HEK293T (cell line): ENCODE measurements around the gene PCDHA10.
"Not testable (repeated sequence)": the region's sequence is repeated elsewhere in the genome, so short reads cannot be mapped to it uniquely, and the experiment has no call there.

Experiments
- CTCF ChIA-PET: fragments of 350-600 bp; formaldehyde crosslinking; extraction: SDS; loops from one replicate; lab custom pipeline; 2021; ENCODE audit warnings: antibody characterized with exemption, inconsistent platforms; lab: Yijun Ruan, JAX
- POLR2A ChIA-PET: fragments of 350-600 bp; formaldehyde crosslinking; extraction: SDS; loops from one replicate; lab custom pipeline; 2020; ENCODE audit warnings: antibody characterized with exemption, inconsistent platforms; lab: Yijun Ruan, JAX
- DNase-seq: peaks from one replicate; pipeline ENCODE4 v3.0.0; 2012; ENCODE audit warnings: mixed read lengths; ENCODE audit errors: extremely low spot score
- ARNT ChIP-seq: fragments of 450-650 bp; IDR thresholded peaks from 2 replicates; pipeline ENCODE4 v1.6.1; 2017; ENCODE audit warnings: mild to moderate bottlenecking
- BHLHE40 ChIP-seq: fragments of 450-650 bp; IDR thresholded peaks from 2 replicates; pipeline ENCODE4 v1.6.1; 2016; ENCODE audit warnings: mild to moderate bottlenecking, moderate library complexity, borderline replicate concordance
- CTBP1 ChIP-seq: fragments of 450-650 bp; IDR thresholded peaks from 2 replicates; pipeline ENCODE4 v1.6.1; 2016; ENCODE audit warnings: borderline replicate concordance
- ELF4 ChIP-seq: fragments of 450-650 bp; IDR thresholded peaks from 2 replicates; pipeline ENCODE4 v1.6.1; 2017; ENCODE audit warnings: antibody characterized with exemption
- FOXA1 ChIP-seq: fragments of 450-650 bp; IDR thresholded peaks from 2 replicates; pipeline ENCODE4 v1.6.1; 2016; ENCODE audit warnings: mild to moderate bottlenecking
- FOXK2 ChIP-seq: fragments of 450-650 bp; IDR thresholded peaks from 2 replicates; pipeline ENCODE4 v1.6.1; 2016; ENCODE audit warnings: mild to moderate bottlenecking
- FOXM1 ChIP-seq: fragments of 450-650 bp; IDR thresholded peaks from 2 replicates; pipeline ENCODE4 v1.6.1; 2017; ENCODE audit warnings: mild to moderate bottlenecking, borderline replicate concordance
- HDGF ChIP-seq: fragments of 450-650 bp; IDR thresholded peaks from 2 replicates; pipeline ENCODE4 v1.6.1; 2017; ENCODE audit warnings: antibody characterized with exemption, borderline replicate concordance
- L3MBTL2 ChIP-seq: fragments of 450-650 bp; conservative IDR thresholded peaks from 2 replicates; pipeline ENCODE4 v1.6.1; 2016; ENCODE audit warnings: mild to moderate bottlenecking
- LEF1 ChIP-seq: fragments of 450-650 bp; IDR thresholded peaks from 2 replicates; pipeline ENCODE4 v1.6.1; 2017; ENCODE audit warnings: mild to moderate bottlenecking, borderline replicate concordance
- NFRKB ChIP-seq: fragments of 450-650 bp; IDR thresholded peaks from 2 replicates; pipeline ENCODE4 v1.6.1; 2016; ENCODE audit warnings: mild to moderate bottlenecking, moderate library complexity
- PKNOX1 ChIP-seq: fragments of 450-650 bp; IDR thresholded peaks from 2 replicates; pipeline ENCODE4 v1.6.1; 2016
- SP1 ChIP-seq: fragments of 450-650 bp; IDR thresholded peaks from 2 replicates; pipeline ENCODE4 v1.6.1; 2017
- SUZ12 ChIP-seq: fragments of 450-650 bp; IDR thresholded peaks from 2 replicates; pipeline ENCODE4 v1.6.1; 2016; ENCODE audit warnings: mild to moderate bottlenecking
- TARDBP ChIP-seq: fragments of 450-650 bp; IDR thresholded peaks from 2 replicates; pipeline ENCODE4 v1.6.1; 2016
- ZNF384 ChIP-seq: fragments of 450-650 bp; IDR thresholded peaks from 2 replicates; pipeline ENCODE4 v1.6.1; 2016

Gene PCDHA10

GRCh38 chr5:140870221-140871201 lies 14.8 kb downstream of the PCDHA10 start:
- POLR2A ChIA-PET: no interaction called here
- TF ChIP-seq FOXM1 (no peak), CTBP1 (no peak), LEF1 (no peak), BHLHE40 (no peak), TARDBP (no peak), ARNT (no peak), ELF4 (no peak), SUZ12 (no peak), FOXK2 (no peak), PKNOX1 (no peak)
- no peak for DNase-seq
- CTCF ChIA-PET: interaction anchor here (0.6 to 2.3 kb wide), 8 partner anchors 9 to 175 kb away, joined by 3 to 80 read pairs (median 6); partner anchors contain the start of genes PCDHA10 and PCDHAC1

DNA sequence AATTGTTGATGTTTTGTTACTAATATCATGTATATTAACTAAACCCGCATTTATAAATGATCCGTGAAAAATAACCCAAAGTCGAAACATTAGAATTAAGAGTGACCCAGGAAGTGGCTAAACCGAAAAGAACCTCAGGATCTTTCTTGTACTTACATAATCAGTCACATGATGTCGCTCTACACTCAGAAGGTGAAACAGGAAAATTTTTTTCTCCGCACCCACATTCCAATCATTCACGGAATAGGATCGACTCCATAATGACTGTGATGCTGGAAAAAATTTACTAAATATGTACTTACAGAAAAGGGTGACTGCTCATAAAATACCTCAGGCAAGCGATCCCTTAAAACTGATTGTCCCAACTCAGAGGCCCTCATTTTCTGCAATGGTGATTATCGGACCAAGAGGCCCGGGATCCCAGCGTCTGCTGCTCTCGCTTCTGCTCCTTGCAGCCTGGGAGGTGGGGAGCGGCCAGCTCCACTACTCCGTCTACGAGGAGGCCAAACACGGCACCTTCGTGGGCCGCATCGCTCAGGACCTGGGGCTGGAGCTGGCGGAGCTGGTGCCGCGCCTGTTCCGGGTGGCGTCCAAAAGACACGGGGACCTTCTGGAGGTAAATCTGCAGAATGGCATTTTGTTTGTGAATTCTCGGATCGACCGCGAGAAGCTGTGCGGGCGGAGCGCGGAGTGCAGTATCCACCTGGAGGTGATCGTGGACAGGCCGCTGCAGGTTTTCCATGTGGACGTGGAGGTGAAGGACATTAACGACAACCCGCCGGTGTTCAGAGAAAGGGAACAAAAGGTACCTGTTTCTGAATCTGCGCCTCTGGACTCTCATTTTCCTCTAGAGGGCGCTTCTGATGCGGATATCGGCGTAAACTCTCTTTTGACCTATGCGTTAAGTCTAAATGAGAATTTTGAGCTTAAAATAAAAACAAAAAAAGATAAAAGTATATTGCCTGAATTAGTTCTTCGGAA lies 19.7 kb downstream of the PCDHA10 start, which contains the start of gene PCDHA12:
PCDHA12 (plus strand) TSS at position 224 of the 981 bp plus-strand sequence; CDS start at position 389, 165 bp downstream.
- POLR2A ChIA-PET: no interaction called here
- DNase-seq: no peak
- TF ChIP-seq ARNT (no peak), LEF1 (no peak), FOXA1 (no peak), NFRKB (no peak), ZNF384 (no peak), ELF4 (no peak), BHLHE40 (no peak), FOXM1 (no peak)
- CTCF ChIA-PET: no interaction called here

GRCh38 chr5:140876541-140877261 lies 21.0 kb downstream of the PCDHA10 start:
- POLR2A ChIA-PET, CTCF ChIA-PET, DNase-seq: not testable (repeated sequence)

DNA sequence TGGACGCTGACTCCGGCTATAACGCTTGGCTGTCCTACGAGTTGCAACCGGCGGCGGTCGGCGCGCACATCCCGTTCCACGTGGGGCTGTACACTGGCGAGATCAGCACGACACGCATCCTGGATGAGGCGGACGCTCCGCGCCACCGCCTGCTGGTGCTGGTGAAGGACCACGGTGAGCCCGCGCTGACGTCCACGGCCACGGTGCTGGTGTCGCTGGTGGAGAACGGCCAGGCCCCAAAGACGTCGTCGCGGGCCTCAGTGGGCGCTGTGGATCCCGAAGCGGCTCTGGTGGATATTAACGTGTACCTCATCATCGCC lies 21.5 kb downstream of the PCDHA10 start:
- POLR2A ChIA-PET: no interaction called here
- DNase-seq: no peak
- CTCF ChIA-PET: no interaction called here
- TF ChIP-seq ZNF384 (no peak), BHLHE40 (no peak), FOXK2 (no peak), FOXM1 (no peak), TARDBP (no peak), HDGF (no peak), SUZ12 (no peak), CTBP1 (no peak)

- DNase-seq: no peak
- CTCF ChIA-PET: no interaction called here
- TF ChIP-seq BHLHE40 (no peak), ARNT (no peak), ELF4 (no peak), SP1 (no peak), FOXA1 (no peak), ZNF384 (no peak), FOXK2 (no peak), CTBP1 (no peak), NFRKB (no peak), L3MBTL2 (no peak), SUZ12 (no peak), LEF1 (no peak), PKNOX1 (no peak), TARDBP (no peak), FOXM1 (no peak)
- POLR2A ChIA-PET: no interaction called here
Observed at GRCh38 chr5:140881889-140882590, 26.3 kb downstream of the PCDHA10 start, which contains the start of gene PCDHA13. TSS of gene PCDHA13 (plus strand) at chr5:140882124. CDS start at chr5:140882269, 145 bp downstream.
